Activated CD4-positive, alpha-beta T cell treated with anti-CD3 and anti-CD28 coated beads, Interleukin-2, amount 10 ng/mL, durations not matched to agents 24 days and 14 days (primary cell): ENCODE measurements around the gene DDRGK1. TPM values are rescaled to one million over a fixed set of nuclear protein-coding genes. Genes with fewer than 3 reads are reported as not detected.

ENCODE experiments used
- DNase-seq: peaks from one replicate; pipeline ENCODE4 v3.0.0; 2022
- H3K27ac Mint-ChIP-seq: one replicate; pipeline ENCODE4 v1.8.0; 2022; ENCODE audit warnings: mild to moderate bottlenecking, mixed read lengths
- H3K27me3 Mint-ChIP-seq: one replicate; pipeline ENCODE4 v1.8.0; 2022; ENCODE audit warnings: mixed read lengths
- H3K36me3 Mint-ChIP-seq: one replicate; pipeline ENCODE4 v1.8.0; 2022; ENCODE audit warnings: low read depth, mild to moderate bottlenecking, mixed read lengths
- H3K4me1 Mint-ChIP-seq: one replicate; pipeline ENCODE4 v1.8.0; 2021; ENCODE audit warnings: mixed read lengths
- H3K4me3 Mint-ChIP-seq: one replicate; pipeline ENCODE4 v1.8.0; 2022; ENCODE audit warnings: mild to moderate bottlenecking, moderate library complexity, mixed read lengths
- H3K9me3 Mint-ChIP-seq: one replicate; pipeline ENCODE4 v1.8.0; 2021; ENCODE audit warnings: mixed read lengths
- intact Hi-C: fragments of 100-400 bp; cut with micrococcal nuclease; formaldehyde crosslinking; loops from one replicate; pipeline ENCODE4 v1.15.1; 2023
- total RNA-seq: library from RNA; stranded (reverse); gene quantifications from 2 replicates; pipeline ENCODE4 v1.2.3, GENCODE V29; 2022

The DDRGK1 gene
- total RNA-seq, 1 donor from 2014 or later: 70.0 TPM

GRCh38 chr20:3174442-3175261 is 29.8 kb downstream of the DDRGK1 start:
- H3K4me1 Mint-ChIP-seq: peaks cover 6% of the 10 kb centered on the region
- intact Hi-C loops: no loop called here
- no peak for DNase-seq
- peak overlapping the region; percentile 87 for H3K4me3 Mint-ChIP-seq
- H3K36me3 Mint-ChIP-seq: no peaks in the 10 kb centered on the region
- H3K27ac Mint-ChIP-seq: no peak overlapping the region
- H3K9me3 Mint-ChIP-seq: no peaks in the 10 kb centered on the region
- peaks cover 48% of the 10 kb centered on the region for H3K27me3 Mint-ChIP-seq

GRCh38 chr20:3173610-3174441 is 30.7 kb downstream of the DDRGK1 start:
- peak; percentile 97 for DNase-seq
- Mint-ChIP-seq H3K36me3 (no peaks in the 10 kb centered on the region), H3K9me3 (no peaks in the 10 kb centered on the region), H3K27ac (peak overlapping the region; percentile 62), H3K4me3 (peak overlapping the region; percentile 87), H3K27me3 (peaks cover 55% of the 10 kb centered on the region), H3K4me1 (peaks cover 6% of the 10 kb centered on the region)
- intact Hi-C loops: loop anchor here (1.0 to 2.0 kb wide), 2 partner anchors 15 to 65 kb away; partner anchors contain the start of genes FASTKD5, SLC4A11 and UBOX5

GRCh38 chr20:3172933-3173609 is 31.4 kb downstream of the DDRGK1 start, which contains the start of gene LZTS3:
Gene LZTS3 (minus strand): TSS chr20:3173549. CDS start chr20:3167163, 6,386 bp downstream.
- no peaks in the 10 kb centered on the region for H3K9me3 Mint-ChIP-seq
- peak within 1 kb of the TSS; percentile 87 for H3K4me3 Mint-ChIP-seq
- H3K27ac Mint-ChIP-seq: peak within 1 kb of the TSS; percentile 74
- H3K36me3 Mint-ChIP-seq: no peaks in the 10 kb centered on the region
- peaks cover 6% of the 10 kb centered on the region for H3K4me1 Mint-ChIP-seq
- peak; percentile 95 for DNase-seq
- H3K27me3 Mint-ChIP-seq: peaks cover 61% of the 10 kb centered on the region
- intact Hi-C loops: loop anchor here (1.0 to 2.0 kb wide), 2 partner anchors 14 to 66 kb away; partner anchors contain the start of genes FASTKD5, SLC4A11 and UBOX5

DNA sequence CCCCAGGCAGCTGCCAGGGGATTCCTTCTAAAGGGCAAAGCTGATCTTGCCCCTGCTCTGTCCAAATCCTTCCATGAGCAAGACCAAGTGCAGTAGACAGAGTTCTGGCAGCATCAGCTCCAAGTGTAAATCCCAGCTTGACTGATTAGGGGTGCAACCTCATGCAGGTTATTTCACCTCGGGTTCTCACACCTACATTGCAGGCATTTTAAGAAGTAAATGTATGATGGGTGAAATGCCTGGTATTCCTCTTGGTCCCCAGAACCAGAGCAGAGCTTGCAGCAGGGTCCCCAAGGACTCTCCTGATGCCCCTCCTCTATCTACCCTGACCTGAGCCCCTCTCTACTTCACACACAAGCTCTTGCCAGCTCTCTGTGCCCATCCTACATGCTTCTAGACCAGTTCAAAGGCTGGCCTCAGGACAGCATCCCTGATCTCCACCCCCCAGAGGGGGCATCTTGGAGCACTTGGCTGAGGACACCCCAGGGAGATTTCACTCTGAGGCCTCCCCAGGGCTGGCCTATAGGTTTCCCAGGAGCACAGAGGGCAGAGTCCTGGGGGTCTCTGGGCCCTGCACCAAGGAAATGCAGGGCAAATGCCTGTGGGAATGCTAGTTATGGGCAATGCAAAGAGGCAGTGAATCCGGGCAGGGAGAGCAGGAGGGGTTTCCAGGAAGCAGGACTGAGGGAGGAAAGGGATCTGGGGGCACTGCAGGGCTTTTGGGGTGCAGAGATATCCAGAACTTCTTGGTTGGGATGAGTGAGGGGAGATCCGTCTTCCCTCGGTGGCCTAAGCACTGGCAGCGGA is 32.2 kb downstream of the DDRGK1 start:
- no peak for DNase-seq
- Mint-ChIP-seq H3K9me3 (no peaks in the 10 kb centered on the region), H3K36me3 (no peaks in the 10 kb centered on the region), H3K27me3 (peaks cover 64% of the 10 kb centered on the region), H3K4me1 (peaks cover 6% of the 10 kb centered on the region), H3K27ac (peak overlapping the region; percentile 74), H3K4me3 (peak overlapping the region; percentile 82)
- intact Hi-C loops: loop anchor here (2.0 kb wide), 1 partner anchor 66 kb away; the partner anchor contains the start of gene SLC4A11

DNA sequence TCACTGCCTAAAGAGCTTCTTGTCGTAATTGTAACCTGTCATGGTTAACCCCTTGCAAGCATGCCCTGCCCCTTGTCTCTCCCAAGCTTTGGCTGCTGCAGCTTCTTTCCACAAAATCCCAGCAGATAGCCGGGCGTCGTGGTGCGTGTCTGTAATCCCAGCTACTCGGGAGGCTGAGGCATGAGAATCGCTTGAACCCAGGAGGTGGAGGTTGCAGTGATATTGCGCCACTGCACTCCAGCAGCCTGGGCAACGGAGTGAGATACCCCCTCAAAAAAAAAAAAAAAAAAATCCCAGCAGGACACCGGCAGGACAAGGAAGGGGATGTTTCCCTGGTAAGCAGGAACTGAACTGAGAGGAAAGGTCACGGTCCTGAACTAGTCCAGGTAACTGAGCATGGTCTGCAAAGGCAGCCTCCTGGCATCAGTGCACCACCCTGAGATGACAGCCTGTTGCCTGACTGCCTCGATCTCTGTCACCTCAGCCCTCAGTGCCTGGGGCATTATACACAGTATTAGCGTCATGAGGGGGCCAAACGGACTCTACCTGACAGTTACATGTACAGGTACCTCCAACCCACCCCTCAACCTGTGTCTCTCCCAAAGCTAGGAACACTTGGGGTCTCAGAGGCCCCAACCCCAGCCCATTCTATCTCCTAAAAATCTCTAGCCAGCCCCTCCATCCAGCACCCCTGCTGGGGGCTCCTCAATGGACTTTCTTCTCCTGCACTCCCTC is 32.9 kb downstream of the DDRGK1 start:
- no peak overlapping the region for H3K27ac Mint-ChIP-seq
- no peak for DNase-seq
- peaks cover 6% of the 10 kb centered on the region for H3K4me1 Mint-ChIP-seq
- peak overlapping the region; percentile 22 for H3K4me3 Mint-ChIP-seq
- intact Hi-C loops: loop anchor here (2.0 kb wide), 1 partner anchor 67 kb away; the partner anchor contains the start of gene SLC4A11
- peaks cover 65% of the 10 kb centered on the region for H3K27me3 Mint-ChIP-seq
- H3K36me3 Mint-ChIP-seq: no peaks in the 10 kb centered on the region
- H3K9me3 Mint-ChIP-seq: no peaks in the 10 kb centered on the region

DNA sequence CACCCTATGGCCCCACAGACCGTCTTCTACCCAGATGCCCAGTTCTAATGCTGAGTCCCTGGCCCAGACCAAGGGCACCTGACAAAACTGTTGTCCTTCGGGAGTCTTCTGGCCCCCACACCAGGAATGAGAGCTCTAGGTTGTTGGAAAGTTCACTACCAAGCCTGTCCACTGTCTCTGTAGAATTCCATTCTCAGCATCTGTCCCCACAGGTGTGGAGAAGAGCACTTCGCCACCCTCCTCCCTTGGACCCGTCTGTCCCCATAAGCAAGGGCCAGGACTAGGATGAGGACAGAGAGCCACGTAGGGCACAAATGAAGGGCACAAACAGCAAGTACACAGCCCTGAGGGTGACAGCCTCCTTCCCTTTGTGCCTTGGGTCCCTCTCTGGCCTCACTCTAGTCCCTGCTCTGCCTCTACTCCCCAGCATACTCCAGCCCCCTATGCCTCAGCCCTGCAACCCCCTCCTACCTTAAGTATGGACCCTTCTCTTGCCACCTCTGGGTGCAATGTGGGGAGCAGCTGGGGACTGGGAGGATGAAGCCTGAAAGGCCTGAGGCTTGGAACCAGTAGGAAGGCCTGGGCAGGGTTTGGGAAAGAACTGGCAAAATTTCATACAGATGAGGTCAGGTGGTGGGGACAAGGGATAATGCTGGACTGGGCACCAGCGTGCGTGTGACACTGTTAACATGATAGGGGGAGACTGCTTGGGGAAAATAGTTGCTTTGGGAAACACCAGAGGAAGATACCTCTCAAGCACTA is 35.5 kb downstream of the DDRGK1 start:
- no peaks in the 10 kb centered on the region for H3K36me3 Mint-ChIP-seq
- H3K27ac Mint-ChIP-seq: no peak overlapping the region
- H3K4me3 Mint-ChIP-seq: no peak overlapping the region
- peaks cover 44% of the 10 kb centered on the region for H3K27me3 Mint-ChIP-seq
- no peaks in the 10 kb centered on the region for H3K9me3 Mint-ChIP-seq
- peaks cover 3% of the 10 kb centered on the region for H3K4me1 Mint-ChIP-seq
- no peak for DNase-seq
- intact Hi-C loops: no loop called here

DNA sequence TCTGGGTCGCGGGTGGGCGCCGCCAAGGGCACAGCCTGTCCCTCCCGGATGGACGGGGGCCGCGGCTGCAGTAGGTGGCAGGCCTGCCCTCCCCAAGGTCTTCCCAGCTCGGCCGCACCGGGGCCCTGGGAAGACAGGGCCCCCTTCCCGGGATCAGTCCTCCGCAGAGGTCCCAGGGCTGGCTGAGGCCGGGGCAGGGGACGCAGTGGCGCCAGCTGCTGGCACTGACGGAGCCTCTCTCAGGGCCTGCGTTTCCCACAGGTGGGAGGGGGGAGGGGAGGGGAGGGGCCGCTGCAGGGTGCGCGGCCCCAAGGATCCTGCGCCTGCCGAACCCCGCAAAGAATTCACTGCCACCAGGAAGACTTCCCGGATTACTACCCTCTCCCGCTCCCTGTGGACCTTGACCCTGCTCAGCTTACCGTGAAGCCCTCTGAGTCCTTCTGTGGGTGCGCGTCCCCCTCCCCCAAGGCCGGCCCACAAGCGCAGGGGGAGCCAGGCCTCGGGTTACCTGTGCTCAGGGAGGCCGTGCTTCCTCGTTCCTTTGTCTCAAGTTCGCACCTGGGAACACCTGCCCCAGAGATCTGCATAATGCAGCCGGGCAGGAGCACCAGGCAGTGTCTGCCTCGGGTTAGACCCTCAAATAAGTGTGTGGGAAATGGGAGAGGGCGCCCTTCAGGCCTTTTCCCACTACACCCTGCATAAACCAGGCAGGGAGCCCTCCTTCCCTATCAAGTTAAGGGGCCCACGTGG is 36.2 kb downstream of the DDRGK1 start:
- intact Hi-C loops: no loop called here
- no peak overlapping the region for H3K4me3 Mint-ChIP-seq
- no peaks in the 10 kb centered on the region for H3K36me3 Mint-ChIP-seq

GRCh38 chr20:3167738-3168078 is 36.8 kb downstream of the DDRGK1 start:
- no peak for DNase-seq
- Mint-ChIP-seq H3K4me1 (peaks cover 3% of the 10 kb centered on the region), H3K27me3 (peaks cover 41% of the 10 kb centered on the region), H3K36me3 (no peaks in the 10 kb centered on the region), H3K4me3 (no peak overlapping the region), H3K27ac (no peak overlapping the region), H3K9me3 (no peaks in the 10 kb centered on the region)
- intact Hi-C loops: no loop called here

More for the DNA sequence above, 36.2 kb downstream of the DDRGK1 start:
- H3K9me3 Mint-ChIP-seq: no peaks in the 10 kb centered on the region
- H3K4me1 Mint-ChIP-seq: peaks cover 3% of the 10 kb centered on the region
- no peak overlapping the region for H3K27ac Mint-ChIP-seq
- H3K27me3 Mint-ChIP-seq: peaks cover 42% of the 10 kb centered on the region
- no peak for DNase-seq

DNA sequence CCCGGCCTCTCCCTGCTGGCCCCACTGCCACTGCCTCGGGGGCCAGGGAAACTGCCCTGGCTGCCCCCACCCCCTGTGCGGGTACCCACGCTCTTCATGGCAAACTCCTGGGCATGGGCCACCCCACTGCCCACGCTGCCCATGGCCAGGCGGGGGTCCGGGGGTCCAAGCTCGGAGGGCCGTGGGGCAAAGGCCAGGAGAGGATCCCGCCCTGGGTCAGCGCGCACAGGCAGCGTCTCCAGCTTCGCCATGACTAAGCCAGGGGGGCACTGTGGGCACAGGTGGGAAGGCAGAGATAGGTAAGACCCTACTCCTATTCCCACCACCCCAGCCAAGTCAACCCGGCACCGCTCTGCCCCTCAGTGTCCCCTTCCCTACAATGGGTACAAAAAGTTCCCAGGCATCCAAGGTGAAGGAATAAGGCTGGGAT is 37.6 kb downstream of the DDRGK1 start:
- no peak for DNase-seq
- H3K4me1 Mint-ChIP-seq: no peaks in the 10 kb centered on the region
- no peak overlapping the region for H3K27ac Mint-ChIP-seq
- H3K27me3 Mint-ChIP-seq: peaks cover 33% of the 10 kb centered on the region
- H3K9me3 Mint-ChIP-seq: no peaks in the 10 kb centered on the region
- no peak overlapping the region for H3K4me3 Mint-ChIP-seq
- intact Hi-C loops: no loop called here
- H3K36me3 Mint-ChIP-seq: no peaks in the 10 kb centered on the region

DNA sequence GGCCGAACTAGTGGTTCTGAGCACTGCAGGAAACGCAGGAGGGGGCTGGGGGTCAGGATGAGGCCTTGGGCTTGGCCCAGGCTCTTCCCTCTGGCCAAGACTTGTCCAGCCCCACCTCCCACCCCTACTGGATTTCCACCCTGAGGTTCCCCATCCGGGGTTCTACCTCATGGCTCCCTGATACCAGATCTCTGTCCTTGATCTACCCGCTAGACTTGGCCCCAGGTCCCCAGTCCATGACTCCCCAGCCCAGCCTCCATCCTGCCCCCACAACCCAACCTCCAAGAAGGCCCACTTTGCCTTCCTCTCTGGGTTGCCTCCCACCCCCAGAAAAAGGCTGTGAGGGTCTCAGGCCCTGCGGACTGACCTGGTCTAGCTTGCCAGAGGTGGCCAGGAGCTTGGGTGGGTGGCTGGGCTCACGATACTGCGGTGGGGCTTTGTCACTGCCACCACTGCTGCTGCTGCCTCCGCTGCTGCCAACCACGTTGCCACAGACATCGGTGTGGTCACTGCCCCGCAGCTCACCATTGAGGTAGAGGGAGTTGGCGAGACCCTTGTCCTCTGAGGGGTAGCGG is 38.1 kb downstream of the DDRGK1 start:
- Mint-ChIP-seq H3K4me1 (no peaks in the 10 kb centered on the region), H3K27ac (no peak overlapping the region), H3K27me3 (peaks cover 28% of the 10 kb centered on the region), H3K4me3 (no peak overlapping the region), H3K36me3 (no peaks in the 10 kb centered on the region), H3K9me3 (no peaks in the 10 kb centered on the region)
- no peak for DNase-seq
- intact Hi-C loops: no loop called here
